Bone marrow (tissue), 2 donors: ENCODE measurements around the gene IFNL1.
A peak's percentile ranks its signal among the peaks of the same experiment; 100 is the strongest.
"Not testable (repeated sequence)": the region's sequence is repeated elsewhere in the genome, so short reads cannot be mapped to it uniquely, and the experiment has no call there.

ENCODE experiments used
- DNase-seq, 2 donors: peaks; one replicate each; lab custom pipeline; 2025; lab: John Stamatoyannopoulos, UW

IFNL1 gene

DNA sequence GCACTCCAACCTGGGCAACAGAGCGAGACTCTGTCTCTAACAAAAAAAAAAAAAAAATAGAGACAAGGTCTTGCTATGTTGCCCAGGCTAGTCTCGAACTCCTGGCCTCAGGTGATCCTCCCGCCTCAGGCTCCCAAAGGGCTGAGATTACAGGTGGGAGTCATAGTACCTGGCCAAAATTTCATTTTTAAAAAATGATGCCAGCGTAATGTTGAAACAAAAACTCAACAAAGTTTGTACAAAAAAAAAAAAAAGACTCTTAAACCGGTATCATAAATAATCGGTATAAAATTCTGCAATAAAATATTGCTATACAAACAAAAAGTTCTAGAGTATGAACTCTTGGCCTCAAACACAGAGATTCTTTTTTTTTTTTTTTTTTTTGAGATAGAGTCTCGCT is 36.1 kb downstream of the IFNL1 start:
- no peak for DNase-seq

GRCh38 chr19:39332738-39333137 is 36.5 kb downstream of the IFNL1 start:
- not testable (repeated sequence) for DNase-seq

DNA sequence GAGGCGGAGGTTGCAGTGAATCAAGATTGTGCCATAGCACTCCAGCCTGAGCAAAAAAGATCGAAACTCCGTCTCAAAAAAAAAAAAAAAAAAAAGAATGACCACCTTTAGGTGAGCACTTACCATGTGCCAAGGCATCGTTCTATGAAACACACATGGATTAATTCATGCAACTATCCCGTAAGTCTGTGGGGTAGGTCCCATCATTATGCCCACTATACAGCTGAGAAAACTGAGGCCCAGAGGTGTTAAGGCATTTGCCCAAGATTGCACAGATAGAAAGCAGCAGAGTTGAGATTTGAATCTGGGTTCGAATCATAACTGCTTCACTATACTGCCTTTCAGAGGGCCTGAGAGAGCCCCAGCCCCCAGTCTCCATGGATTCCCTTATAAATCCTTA is 37.3 kb downstream of the IFNL1 start:
- no peak for DNase-seq

- DNase-seq, result no peak
Observed at GRCh38 chr19:39334444-39334976, 38.3 kb downstream of the IFNL1 start.

- peak in 1 of 2 donors; percentile 59 for DNase-seq
Observed at GRCh38 chr19:39335168-39335548, 39.0 kb downstream of the IFNL1 start.

GRCh38 chr19:39336483-39336882 is 40.3 kb downstream of the IFNL1 start:
- no peak for DNase-seq

DNA sequence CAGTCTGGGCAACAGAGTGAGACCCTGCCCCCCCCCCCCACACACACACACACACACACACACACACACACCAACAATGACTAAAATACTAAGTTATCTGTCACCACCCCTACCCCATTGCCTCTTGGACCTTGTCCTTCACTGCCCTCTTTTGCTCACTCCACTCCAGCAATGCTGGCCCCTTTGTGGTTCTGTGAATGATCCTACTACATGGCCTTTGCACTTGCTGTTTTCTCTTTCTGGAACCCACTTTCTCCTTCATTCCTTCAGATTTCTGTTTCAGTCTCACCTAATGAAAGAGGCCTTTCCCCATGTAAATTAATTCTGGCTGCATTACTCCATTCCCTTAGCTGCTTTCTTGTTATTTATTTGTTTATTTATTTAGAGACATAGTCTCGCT is 43.5 kb downstream of the IFNL1 start:
- DNase-seq, result no peak

- peak in 1 of 2 donors; percentile 62 for DNase-seq
Observed at GRCh38 chr19:39340156-39340555, 43.9 kb downstream of the IFNL1 start.

GRCh38 chr19:39341129-39341718 is 45.0 kb downstream of the IFNL1 start:
- peak in 1 of 2 donors; percentile 35 for DNase-seq

- peak; percentile 94 to 99 for DNase-seq
Observed at GRCh38 chr19:39341719-39342604, 45.8 kb downstream of the IFNL1 start, which contains the start of gene SAMD4B. SAMD4B (plus strand) TSS chr19:39342421; CDS start chr19:39356894, 14,473 bp downstream.

GRCh38 chr19:39342647-39343305 is 46.6 kb downstream of the IFNL1 start:
- no peak for DNase-seq

GRCh38 chr19:39345956-39346355 is 49.7 kb downstream of the IFNL1 start:
- DNase-seq, result no peak

DNA sequence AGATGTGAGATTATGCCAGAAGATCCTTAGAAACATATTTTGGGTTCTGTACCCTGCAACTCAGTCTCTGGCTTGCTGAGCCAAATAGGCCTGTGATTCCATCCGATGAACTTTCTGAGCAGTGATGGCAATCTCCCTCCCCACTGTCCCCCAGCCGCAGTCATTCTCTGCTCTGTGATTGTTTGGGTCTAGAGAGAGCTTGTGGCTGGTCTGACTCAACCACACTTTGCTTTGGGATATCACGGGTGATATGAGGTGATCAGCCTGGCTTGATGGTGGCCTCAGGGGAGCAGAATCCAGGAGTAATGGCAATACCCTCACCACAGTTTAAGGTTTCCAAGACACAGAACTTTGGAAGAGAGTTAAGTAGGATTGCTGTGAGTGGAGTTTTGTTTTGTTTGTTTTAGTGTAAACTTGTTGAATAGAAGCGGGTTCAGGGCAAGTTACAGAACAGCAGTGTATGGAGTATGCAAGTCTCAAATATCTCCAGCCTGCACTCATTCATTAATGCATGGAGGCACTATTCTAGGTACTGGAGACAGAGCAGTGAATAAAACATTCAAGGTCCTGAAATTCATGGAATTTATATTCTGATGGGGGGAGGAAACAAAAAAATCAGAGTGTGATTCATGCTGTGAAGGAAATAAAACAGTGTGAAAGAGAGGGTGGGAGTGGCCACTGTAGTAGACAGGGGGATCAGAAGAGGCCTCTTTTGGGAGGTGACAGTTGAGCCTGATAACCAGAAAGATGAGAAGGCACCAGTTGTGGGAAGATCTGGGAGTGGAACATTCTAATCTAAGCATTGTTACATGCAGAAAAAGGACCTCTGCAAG is 51.3 kb downstream of the IFNL1 start:
- DNase-seq, result no peak
